Mesenchymal stem cell (in vitro differentiated cells and primary cell): ENCODE results near the gene ITGAX.

Experiments
- DNase-seq: peaks from one replicate; pipeline ENCODE4 v3.0.0-alpha.2; 2013
- H2AFZ ChIP-seq: one replicate; pipeline ENCODE4 v1.6.1; 2013; ENCODE audit warnings: low read depth, mild to moderate bottlenecking, control low read depth, inconsistent platforms, low read length, moderate library complexity
- H2AK5ac ChIP-seq: 2 replicates; pipeline ENCODE4 v1.6.1; 2013; ENCODE audit warnings: low read length, moderate library complexity, mild to moderate bottlenecking, inconsistent platforms; ENCODE audit not compliant: severe bottlenecking
- H2BK120ac ChIP-seq: one replicate; pipeline ENCODE4 v1.6.1; 2013; ENCODE audit warnings: low read depth, mild to moderate bottlenecking, inconsistent platforms, low read length, moderate library complexity
- H2BK12ac ChIP-seq, 2 experiments: one replicate each; pipeline ENCODE4 v1.6.1; 2013; ENCODE audit warnings: inconsistent platforms in 2 of 2, low read length in 2 of 2, mild to moderate bottlenecking in 2 of 2, moderate library complexity in 2 of 2, control low read depth in 1 of 2
- H2BK15ac ChIP-seq: one replicate; pipeline ENCODE4 v1.6.1; 2013; ENCODE audit warnings: mild to moderate bottlenecking, low read depth, inconsistent platforms; ENCODE audit not compliant: poor library complexity, severe bottlenecking
- H2BK5ac ChIP-seq: 2 replicates; pipeline ENCODE4 v1.6.1; 2013; ENCODE audit warnings: low read depth, mild to moderate bottlenecking, low read length, control low read depth, inconsistent platforms; ENCODE audit not compliant: poor library complexity, severe bottlenecking
- H3K14ac ChIP-seq, 2 experiments: one replicate each; pipeline ENCODE4 v1.6.1; 2013; ENCODE audit warnings: inconsistent platforms in 2 of 2, low read length in 2 of 2, control low read depth in 1 of 2, mild to moderate bottlenecking in 1 of 2, moderate library complexity in 1 of 2
- H3K18ac ChIP-seq, 2 experiments: one replicate each; pipeline ENCODE4 v1.6.1; 2013; ENCODE audit warnings: inconsistent platforms in 2 of 2, low read length in 2 of 2, control low read depth in 1 of 2, low read depth in 1 of 2, mild to moderate bottlenecking in 1 of 2
- H3K23ac ChIP-seq, 2 experiments: one replicate each; pipeline ENCODE4 v1.6.1; 2013; ENCODE audit warnings: inconsistent platforms in 2 of 2, low read length in 2 of 2, mild to moderate bottlenecking in 2 of 2, moderate library complexity in 2 of 2, control low read depth in 1 of 2
- H3K27ac ChIP-seq: 2 replicates; pipeline ENCODE4 v1.5.1; 2013; ENCODE audit warnings: mild to moderate bottlenecking, moderate library complexity, low read length, control low read depth, inconsistent platforms; ENCODE audit not compliant: poor library complexity, severe bottlenecking
- H3K27me3 ChIP-seq, 2 experiments: 2 replicates each; pipeline versions ENCODE4 v1.6.1 to v1.7.0; 2013; ENCODE audit warnings: low read length in 2 of 2, mild to moderate bottlenecking in 2 of 2, moderate library complexity in 2 of 2, control low read depth in 1 of 2, inconsistent platforms in 1 of 2; ENCODE audit not compliant: control insufficient read depth in 1 of 2, insufficient read depth in 1 of 2
- H3K36me3 ChIP-seq, 2 experiments: 2 replicates each; pipeline versions ENCODE4 v1.6.1 to v1.7.0; 2013; ENCODE audit warnings: low read length in 2 of 2, control low read depth in 1 of 2, inconsistent platforms in 1 of 2, low read depth in 1 of 2, mild to moderate bottlenecking in 1 of 2; ENCODE audit not compliant: insufficient read depth in 2 of 2, control insufficient read depth in 1 of 2
- H3K4ac ChIP-seq, 2 experiments: one replicate each; pipeline ENCODE4 v1.6.1; 2013; ENCODE audit warnings: inconsistent platforms in 2 of 2, low read length in 2 of 2, mild to moderate bottlenecking in 2 of 2, moderate library complexity in 2 of 2, control low read depth in 1 of 2, low read depth in 1 of 2
- H3K4me1 ChIP-seq: 2 replicates; pipeline ENCODE4 v1.6.1; 2013; ENCODE audit warnings: low read depth, low read length, control low read depth; ENCODE audit not compliant: control insufficient read depth, insufficient read depth
- H3K4me2 ChIP-seq: 2 replicates; pipeline ENCODE4 v1.6.1; 2013; ENCODE audit warnings: low read length, mild to moderate bottlenecking, inconsistent platforms; ENCODE audit not compliant: poor library complexity, severe bottlenecking
- H3K4me3 ChIP-seq, 2 experiments: 2 replicates each; pipeline versions ENCODE4 v1.5.1 to v1.7.0; 2013; ENCODE audit warnings: low read length in 2 of 2, mild to moderate bottlenecking in 2 of 2, control low read depth in 1 of 2, low read depth in 1 of 2; ENCODE audit not compliant: insufficient read depth in 1 of 2
- H3K79me1 ChIP-seq: replicated peaks from 2 replicates; pipeline ENCODE4 v1.6.1; 2013; ENCODE audit warnings: mild to moderate bottlenecking, control low read depth, low read length, inconsistent platforms; ENCODE audit not compliant: poor library complexity, severe bottlenecking
- H3K9ac ChIP-seq: 2 replicates; pipeline ENCODE4 v1.7.0; 2013; ENCODE audit warnings: mild to moderate bottlenecking, low read length, moderate library complexity
- H3K9me3 ChIP-seq: 2 replicates; pipeline ENCODE4 v1.7.0; 2013; ENCODE audit warnings: mild to moderate bottlenecking, low read length; ENCODE audit not compliant: control insufficient read depth
- H4K8ac ChIP-seq: one replicate; pipeline ENCODE4 v1.6.1; 2013; ENCODE audit warnings: inconsistent platforms, mild to moderate bottlenecking, low read length, moderate library complexity
- H4K91ac ChIP-seq: one replicate; pipeline ENCODE4 v1.6.1; 2013; ENCODE audit warnings: mild to moderate bottlenecking, low read length, inconsistent platforms
- WGBS: methylation state at CpG from one replicate; pipeline ENCODE4 v1.1.7; 2013; ENCODE audit warnings: mixed read lengths; 5-methylcytosine and 5-hydroxymethylcytosine counted together

The ITGAX gene

DNA sequence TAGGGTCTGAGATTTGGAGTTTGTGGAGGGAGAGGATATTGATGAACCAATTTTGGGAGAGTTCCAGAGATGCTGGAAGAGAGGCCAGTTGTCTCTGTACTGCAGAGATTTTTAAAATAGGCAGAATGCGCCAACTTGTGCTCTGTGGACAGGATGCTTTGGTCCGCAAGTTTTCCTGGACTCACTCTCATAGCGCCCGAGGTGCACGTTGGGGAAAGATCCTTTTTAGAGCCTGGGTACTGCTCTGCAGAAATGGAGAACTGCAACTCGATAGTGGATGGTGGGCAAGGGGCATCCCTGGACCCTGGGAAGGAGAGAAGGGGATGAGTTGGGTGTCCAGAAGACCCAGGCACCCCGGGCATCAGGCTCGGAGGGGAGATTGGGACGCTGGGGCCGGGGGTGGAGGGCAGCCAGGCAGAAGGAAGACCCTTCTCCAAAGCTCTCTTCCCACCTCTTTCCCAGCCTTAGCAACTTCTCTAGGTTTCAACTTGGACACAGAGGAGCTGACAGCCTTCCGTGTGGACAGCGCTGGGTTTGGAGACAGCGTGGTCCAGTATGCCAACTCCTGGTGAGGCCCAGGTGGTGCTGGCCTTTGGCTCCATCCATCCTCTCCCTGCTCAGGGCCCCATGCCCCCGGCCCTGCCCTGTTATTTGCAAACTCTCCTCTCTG is 590 bp downstream of the ITGAX start:
- Histone ChIP-seq H3K4ac (no peak overlapping the region), H3K27me3 (peaks cover 0 to 9% of the 10 kb centered on the region in 2 experiments), H4K91ac (no peak overlapping the region), H3K4me1 (peaks cover 3% of the 10 kb centered on the region), H3K4me3 (no peak overlapping the region), H4K8ac (no peak overlapping the region), H2AK5ac (no peak overlapping the region), H2AFZ (no peak overlapping the region), H2BK5ac (no peak overlapping the region), H3K9ac (no peak overlapping the region), H3K36me3 (no peaks in the 10 kb centered on the region), H2BK12ac (no peak overlapping the region), H3K4me2 (no peak overlapping the region), H3K79me1 (no peaks in the 10 kb centered on the region), H3K14ac (no peak overlapping the region), H3K27ac (no peak overlapping the region), H2BK15ac (no peak overlapping the region), H3K9me3 (no peaks in the 10 kb centered on the region), H3K23ac (no peak overlapping the region), H3K18ac (no peak overlapping the region), H2BK120ac (no peak overlapping the region)
- DNase-seq: no peak
- 81% methylated on average over 10 of the region's 14 CpGs for WGBS

DNA sequence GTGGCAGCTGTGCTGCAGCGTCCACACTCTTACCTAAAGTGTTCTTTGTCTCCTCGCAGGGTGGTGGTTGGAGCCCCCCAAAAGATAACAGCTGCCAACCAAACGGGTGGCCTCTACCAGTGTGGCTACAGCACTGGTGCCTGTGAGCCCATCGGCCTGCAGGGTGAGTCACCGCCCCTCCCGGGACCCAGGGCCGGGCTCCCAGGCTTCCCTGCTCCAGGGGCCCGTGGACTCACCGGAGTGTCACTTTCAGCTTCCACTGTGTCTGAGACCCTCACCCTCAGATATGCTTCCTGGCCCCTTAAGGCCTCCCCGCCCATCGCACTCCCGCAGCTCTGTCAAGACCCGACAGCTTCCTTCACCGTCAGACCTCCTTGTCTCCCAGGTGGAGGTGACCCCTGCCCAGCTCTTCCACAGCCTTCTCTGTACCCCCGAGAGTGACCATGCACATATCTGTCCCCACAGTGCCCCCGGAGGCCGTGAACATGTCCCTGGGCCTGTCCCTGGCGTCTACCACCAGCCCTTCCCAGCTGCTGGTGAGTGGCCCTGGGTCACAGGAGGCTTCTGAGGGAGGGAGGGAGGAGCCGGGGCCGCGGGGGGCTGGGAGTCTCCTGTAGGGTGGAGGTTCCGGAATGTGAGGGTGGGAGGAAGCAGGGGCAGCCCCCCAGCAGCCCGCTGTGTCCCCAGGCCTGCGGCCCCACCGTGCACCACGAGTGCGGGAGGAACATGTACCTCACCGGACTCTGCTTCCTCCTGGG is 1.8 kb downstream of the ITGAX start:
- Histone ChIP-seq H4K8ac (no peak overlapping the region), H3K4me1 (peaks cover 3% of the 10 kb centered on the region), H2BK5ac (no peak overlapping the region), H3K79me1 (no peaks in the 10 kb centered on the region), H3K4ac (no peak overlapping the region), H3K27ac (no peak overlapping the region), H3K4me2 (no peak overlapping the region), H3K36me3 (no peaks in the 10 kb centered on the region), H3K9me3 (no peaks in the 10 kb centered on the region), H2BK120ac (no peak overlapping the region), H3K9ac (no peak overlapping the region), H3K14ac (no peak overlapping the region), H2AK5ac (no peak overlapping the region), H3K18ac (no peak overlapping the region), H3K4me3 (no peak overlapping the region), H2AFZ (no peak overlapping the region), H2BK12ac (no peak overlapping the region), H2BK15ac (no peak overlapping the region), H3K27me3 (peaks cover 5 to 19% of the 10 kb centered on the region in 2 experiments), H3K23ac (no peak overlapping the region), H4K91ac (no peak overlapping the region)
- WGBS: 72% methylated on average over 28 of the region's 28 CpGs
- DNase-seq: no peak

DNA sequence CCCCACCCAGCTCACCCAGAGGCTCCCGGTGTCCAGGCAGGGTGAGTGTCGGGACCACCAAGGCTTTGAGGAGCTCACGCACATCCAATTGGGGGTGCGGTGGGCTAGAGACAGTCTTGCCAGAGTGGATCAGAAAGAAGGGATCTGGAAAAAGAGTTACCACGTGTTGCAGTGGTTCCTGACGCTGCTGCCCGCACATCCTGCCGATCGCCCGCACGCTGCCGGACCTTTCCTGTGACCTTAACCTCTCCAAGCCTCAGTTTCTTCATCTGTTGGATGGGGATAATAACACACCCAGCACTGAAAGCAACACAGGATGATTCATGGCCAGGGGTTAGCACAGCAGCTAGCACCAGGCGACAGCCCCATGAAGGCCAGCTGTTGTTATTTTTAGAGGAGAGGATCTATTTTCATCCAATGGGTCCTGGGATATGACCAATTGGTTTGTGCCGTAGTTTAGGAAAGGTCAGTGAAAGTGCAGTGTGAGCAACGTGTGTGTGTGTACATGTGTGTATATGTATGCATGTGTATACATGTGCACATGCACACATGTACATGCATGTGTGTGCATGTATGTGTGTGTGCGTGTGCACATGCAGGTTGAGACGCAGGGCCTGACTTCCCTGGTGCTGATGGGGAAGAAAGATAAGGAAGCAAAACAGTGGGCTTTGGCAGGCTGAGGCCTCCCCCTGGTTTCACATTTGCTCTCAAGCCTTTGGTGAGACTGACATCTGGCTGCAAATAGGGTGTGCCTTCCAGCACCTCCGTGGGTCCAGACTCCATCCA is 2.5 kb downstream of the ITGAX start:
- Histone ChIP-seq H3K27me3 (peaks cover 5 to 18% of the 10 kb centered on the region in 2 experiments), H3K4ac (no peak overlapping the region)
- WGBS: 86% methylated on average over 18 of the region's 18 CpGs

DNA sequence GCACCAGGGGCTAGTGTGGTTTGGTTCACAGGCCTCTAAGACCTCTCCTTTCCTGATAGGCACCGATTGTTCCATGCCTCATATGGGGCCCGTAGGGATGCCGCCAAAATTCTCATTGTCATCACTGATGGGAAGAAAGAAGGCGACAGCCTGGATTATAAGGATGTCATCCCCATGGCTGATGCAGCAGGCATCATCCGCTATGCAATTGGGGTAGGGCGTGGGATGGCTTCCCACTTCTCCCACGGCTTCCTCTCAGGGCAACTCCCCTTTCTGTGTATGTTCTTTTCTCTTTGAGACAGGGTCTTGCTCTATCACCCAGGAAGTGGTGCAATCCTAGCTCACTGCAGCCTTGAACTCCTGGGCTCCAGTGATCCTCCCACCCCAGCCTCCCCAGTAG is 5.3 kb downstream of the ITGAX start:
- H2BK15ac ChIP-seq: no peak overlapping the region
- H4K91ac ChIP-seq: no peak overlapping the region
- no peaks in the 10 kb centered on the region for H3K36me3 ChIP-seq
- no peak overlapping the region for H4K8ac ChIP-seq
- no peak overlapping the region for H3K18ac ChIP-seq
- no peak overlapping the region for H3K27ac ChIP-seq
- H2BK5ac ChIP-seq: no peak overlapping the region
- no peak overlapping the region for H3K9ac ChIP-seq
- no peak overlapping the region for H3K4me2 ChIP-seq
- H3K23ac ChIP-seq: no peak overlapping the region
- no peak overlapping the region for H2AFZ ChIP-seq
- peaks cover 5 to 20% of the 10 kb centered on the region in 2 experiments for H3K27me3 ChIP-seq
- no peak for DNase-seq
- WGBS: 78% methylated on average over 7 of the region's 7 CpGs
- no peak overlapping the region for H3K4ac ChIP-seq
- H3K9me3 ChIP-seq: no peaks in the 10 kb centered on the region
- H3K14ac ChIP-seq: no peak overlapping the region
- H3K4me1 ChIP-seq: no peaks in the 10 kb centered on the region
- no peaks in the 10 kb centered on the region for H3K79me1 ChIP-seq
- no peak overlapping the region for H2BK120ac ChIP-seq
- H2BK12ac ChIP-seq: no peak overlapping the region
- no peak overlapping the region for H3K4me3 ChIP-seq
- H2AK5ac ChIP-seq: no peak overlapping the region

More for the DNA sequence above, 2.5 kb downstream of the ITGAX start:
- no peak overlapping the region for H3K4me3 ChIP-seq
- no peak overlapping the region for H3K9ac ChIP-seq
- no peak overlapping the region for H4K8ac ChIP-seq
- H3K4me2 ChIP-seq: no peak overlapping the region
- H3K23ac ChIP-seq: no peak overlapping the region
- H2BK5ac ChIP-seq: no peak overlapping the region
- no peak overlapping the region for H4K91ac ChIP-seq
- H3K18ac ChIP-seq: no peak overlapping the region
- H2BK15ac ChIP-seq: no peak overlapping the region
- H2AK5ac ChIP-seq: no peak overlapping the region
- no peak overlapping the region for H3K14ac ChIP-seq
- H3K9me3 ChIP-seq: no peaks in the 10 kb centered on the region
- DNase-seq: no peak
- H3K4me1 ChIP-seq: peaks cover 3% of the 10 kb centered on the region
- H3K79me1 ChIP-seq: no peaks in the 10 kb centered on the region
- H3K27ac ChIP-seq: no peak overlapping the region
- no peaks in the 10 kb centered on the region for H3K36me3 ChIP-seq
- H2AFZ ChIP-seq: no peak overlapping the region
- H2BK12ac ChIP-seq: no peak overlapping the region
- H2BK120ac ChIP-seq: no peak overlapping the region
